HG02759 (cell line): ENCODE results near the gene TARDBP.
"Not testable (repeated sequence)": the region's sequence is repeated elsewhere in the genome, so short reads cannot be mapped to it uniquely, and the experiment has no call there.

Experiments used
- ATAC-seq: cut with Tn5 transposase; IDR thresholded peaks from one replicate; pipeline ENCODE4 v1.9.1; 2021; ENCODE audit warnings: mild to moderate bottlenecking, moderate library complexity; ENCODE audit not compliant: unreplicated experiment

Gene TARDBP

GRCh38 chr1:11042065-11042464 is 29.6 kb downstream of the TARDBP start:
- no peak for ATAC-seq

GRCh38 chr1:11042995-11043874 is 30.8 kb downstream of the TARDBP start:
- ATAC-seq = no peak

GRCh38 chr1:11044086-11044848 is 31.8 kb downstream of the TARDBP start:
- ATAC-seq = no peak

GRCh38 chr1:11044849-11045427 is 32.5 kb downstream of the TARDBP start:
- no peak for ATAC-seq

- no peak for ATAC-seq
Observed at GRCh38 chr1:11045428-11046269, 33.2 kb downstream of the TARDBP start.

- no peak for ATAC-seq
Observed at GRCh38 chr1:11046270-11046566, 33.8 kb downstream of the TARDBP start.

- no peak for ATAC-seq
Observed at GRCh38 chr1:11046625-11047365, 34.3 kb downstream of the TARDBP start, which contains the start of gene MASP2. MASP2 (minus strand) TSS chr1:11047239; CDS start chr1:11047207, 32 bp downstream.

- not testable (repeated sequence) for ATAC-seq
Observed at GRCh38 chr1:11051121-11051520, 38.7 kb downstream of the TARDBP start.

- ATAC-seq = no peak
Observed at GRCh38 chr1:11051781-11052511, 39.5 kb downstream of the TARDBP start.

GRCh38 chr1:11052839-11053757 is 40.6 kb downstream of the TARDBP start:
- ATAC-seq = no peak

GRCh38 chr1:11053758-11054137 is 41.3 kb downstream of the TARDBP start:
- ATAC-seq = no peak

GRCh38 chr1:11054181-11054580 is 41.7 kb downstream of the TARDBP start:
- no peak for ATAC-seq

GRCh38 chr1:11054666-11055065 is 42.2 kb downstream of the TARDBP start:
- ATAC-seq = no peak

GRCh38 chr1:11055676-11056075 is 43.2 kb downstream of the TARDBP start:
- no peak for ATAC-seq

- no peak for ATAC-seq
Observed at GRCh38 chr1:11056504-11056903, 44.0 kb downstream of the TARDBP start.

- ATAC-seq = no peak
Observed at GRCh38 chr1:11057477-11057876, 45.0 kb downstream of the TARDBP start.

GRCh38 chr1:11058026-11058425 is 45.6 kb downstream of the TARDBP start:
- no peak for ATAC-seq

- ATAC-seq = no peak
Observed at GRCh38 chr1:11058595-11059154, 46.2 kb downstream of the TARDBP start.
